SK-N-SH treated with all-trans-retinoic acid at 6 μM for 48 hours (cell line): Measurements from ENCODE around the gene CHST15.

Experiments used
- ARNTL ChIP-seq: fragments of 450-650 bp; formaldehyde crosslinking; IDR thresholded peaks from 2 replicates; pipeline ENCODE4 v1.5.0; 2020; ENCODE audit warnings: low read depth, mild to moderate bottlenecking, moderate library complexity, borderline replicate concordance
- BACH2 ChIP-seq: fragments of 250-450 bp; sonication (Bioruptor Pico); IDR thresholded peaks from 2 replicates; pipeline ENCODE4 v1.9.0; 2021; ENCODE audit warnings: mild to moderate bottlenecking, borderline replicate concordance
- ESRRG ChIP-seq: fragments of 250-450 bp; sonication (Bioruptor Pico); IDR thresholded peaks from 2 replicates; pipeline ENCODE4 v1.6.1; 2021; ENCODE audit warnings: mild to moderate bottlenecking
- ISL1 ChIP-seq: fragments of 250-450 bp; sonication (Bioruptor Pico); IDR thresholded peaks from 2 replicates; pipeline ENCODE4 v2.1.2; 2022; ENCODE audit warnings: mild to moderate bottlenecking, moderate library complexity
- RARB ChIP-seq: fragments of 250-450 bp; sonication (Bioruptor Pico); IDR thresholded peaks from 2 replicates; pipeline ENCODE4 v1.8.0; 2021; ENCODE audit warnings: mild to moderate bottlenecking, moderate library complexity
- SNAI2 ChIP-seq: fragments of 250-450 bp; sonication (Bioruptor Pico); IDR thresholded peaks from 2 replicates; pipeline ENCODE4 v1.5.0; 2020; ENCODE audit warnings: mild to moderate bottlenecking, moderate library complexity
- TCF4 ChIP-seq: fragments of 250-450 bp; sonication (Bioruptor Pico); IDR thresholded peaks from 2 replicates; pipeline ENCODE4 v1.8.0; 2021; ENCODE audit warnings: mild to moderate bottlenecking, moderate library complexity, borderline replicate concordance
- TOX ChIP-seq: fragments of 250-450 bp; sonication (Bioruptor Pico); IDR thresholded peaks from 2 replicates; pipeline ENCODE4 v1.8.0; 2021; ENCODE audit warnings: mild to moderate bottlenecking, moderate library complexity, borderline replicate concordance
- ZC3H10 ChIP-seq: fragments of 250-450 bp; sonication (Bioruptor Pico); IDR thresholded peaks from 2 replicates; pipeline ENCODE4 v1.5.1; 2021; ENCODE audit warnings: mild to moderate bottlenecking, moderate library complexity
- ZNF8 ChIP-seq: fragments of 450-650 bp; formaldehyde crosslinking; IDR thresholded peaks from 2 replicates; pipeline ENCODE4 v1.5.0; 2020; ENCODE audit warnings: mild to moderate bottlenecking, moderate library complexity
- TF ChIP-seq, protein P1 (sequence below): fragments of 250-450 bp; sonication (Bioruptor Pico); IDR thresholded peaks from 2 replicates; pipeline ENCODE4 v1.8.0; 2020; ENCODE audit warnings: mild to moderate bottlenecking, moderate library complexity, borderline replicate concordance
- TF ChIP-seq, protein P2 (sequence below): fragments of 250-450 bp; sonication (Bioruptor Pico); IDR thresholded peaks from 2 replicates; pipeline ENCODE4 v1.5.0; 2020; ENCODE audit warnings: mild to moderate bottlenecking, moderate library complexity

DNA sequence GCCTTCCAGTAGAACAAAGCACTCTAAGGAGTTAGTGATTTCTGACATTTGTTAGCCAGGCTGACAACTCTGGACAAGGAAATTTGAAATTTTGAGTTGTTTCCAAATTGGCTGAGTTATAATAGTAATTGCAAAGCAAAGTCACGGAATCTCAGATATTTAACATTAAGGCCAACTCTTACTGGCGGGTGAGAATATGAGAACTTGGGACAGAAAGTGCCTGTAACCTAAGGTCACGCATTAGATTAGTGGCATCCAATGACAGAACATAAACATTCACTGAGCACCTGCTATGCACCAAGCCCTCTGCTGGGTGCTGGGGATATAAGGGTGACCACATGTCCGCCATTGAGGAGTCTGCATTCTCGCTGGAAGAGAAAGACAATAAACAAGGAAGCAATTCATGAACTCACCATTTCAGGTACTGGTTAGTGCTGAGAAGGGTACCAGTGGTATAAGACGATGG, 45.5 kb upstream of the CHST15 start:
- TF ChIP-seq SNAI2 (CRISPR knock-in tag) (no peak), ZNF8 (CRISPR knock-in tag) (no peak), ESRRG (CRISPR knock-in tag) (no peak), ARNTL (no peak), ISL1 (no peak), TOX (CRISPR knock-in tag) (no peak), BACH2 (no peak), ZC3H10 (CRISPR knock-in tag) (no peak), TCF4 (CRISPR knock-in tag) (no peak), RARB (CRISPR knock-in tag) (no peak)
- TF ChIP-seq, protein P1, sequence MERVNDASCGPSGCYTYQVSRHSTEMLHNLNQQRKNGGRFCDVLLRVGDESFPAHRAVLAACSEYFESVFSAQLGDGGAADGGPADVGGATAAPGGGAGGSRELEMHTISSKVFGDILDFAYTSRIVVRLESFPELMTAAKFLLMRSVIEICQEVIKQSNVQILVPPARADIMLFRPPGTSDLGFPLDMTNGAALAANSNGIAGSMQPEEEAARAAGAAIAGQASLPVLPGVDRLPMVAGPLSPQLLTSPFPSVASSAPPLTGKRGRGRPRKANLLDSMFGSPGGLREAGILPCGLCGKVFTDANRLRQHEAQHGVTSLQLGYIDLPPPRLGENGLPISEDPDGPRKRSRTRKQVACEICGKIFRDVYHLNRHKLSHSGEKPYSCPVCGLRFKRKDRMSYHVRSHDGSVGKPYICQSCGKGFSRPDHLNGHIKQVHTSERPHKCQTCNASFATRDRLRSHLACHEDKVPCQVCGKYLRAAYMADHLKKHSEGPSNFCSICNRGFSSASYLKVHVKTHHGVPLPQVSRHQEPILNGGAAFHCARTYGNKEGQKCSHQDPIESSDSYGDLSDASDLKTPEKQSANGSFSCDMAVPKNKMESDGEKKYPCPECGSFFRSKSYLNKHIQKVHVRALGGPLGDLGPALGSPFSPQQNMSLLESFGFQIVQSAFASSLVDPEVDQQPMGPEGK (CRISPR knock-in tag): no peak
- TF ChIP-seq, protein P2, sequence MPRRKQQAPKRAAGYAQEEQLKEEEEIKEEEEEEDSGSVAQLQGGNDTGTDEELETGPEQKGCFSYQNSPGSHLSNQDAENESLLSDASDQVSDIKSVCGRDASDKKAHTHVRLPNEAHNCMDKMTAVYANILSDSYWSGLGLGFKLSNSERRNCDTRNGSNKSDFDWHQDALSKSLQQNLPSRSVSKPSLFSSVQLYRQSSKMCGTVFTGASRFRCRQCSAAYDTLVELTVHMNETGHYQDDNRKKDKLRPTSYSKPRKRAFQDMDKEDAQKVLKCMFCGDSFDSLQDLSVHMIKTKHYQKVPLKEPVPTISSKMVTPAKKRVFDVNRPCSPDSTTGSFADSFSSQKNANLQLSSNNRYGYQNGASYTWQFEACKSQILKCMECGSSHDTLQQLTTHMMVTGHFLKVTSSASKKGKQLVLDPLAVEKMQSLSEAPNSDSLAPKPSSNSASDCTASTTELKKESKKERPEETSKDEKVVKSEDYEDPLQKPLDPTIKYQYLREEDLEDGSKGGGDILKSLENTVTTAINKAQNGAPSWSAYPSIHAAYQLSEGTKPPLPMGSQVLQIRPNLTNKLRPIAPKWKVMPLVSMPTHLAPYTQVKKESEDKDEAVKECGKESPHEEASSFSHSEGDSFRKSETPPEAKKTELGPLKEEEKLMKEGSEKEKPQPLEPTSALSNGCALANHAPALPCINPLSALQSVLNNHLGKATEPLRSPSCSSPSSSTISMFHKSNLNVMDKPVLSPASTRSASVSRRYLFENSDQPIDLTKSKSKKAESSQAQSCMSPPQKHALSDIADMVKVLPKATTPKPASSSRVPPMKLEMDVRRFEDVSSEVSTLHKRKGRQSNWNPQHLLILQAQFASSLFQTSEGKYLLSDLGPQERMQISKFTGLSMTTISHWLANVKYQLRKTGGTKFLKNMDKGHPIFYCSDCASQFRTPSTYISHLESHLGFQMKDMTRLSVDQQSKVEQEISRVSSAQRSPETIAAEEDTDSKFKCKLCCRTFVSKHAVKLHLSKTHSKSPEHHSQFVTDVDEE (CRISPR knock-in tag): no peak
